H1 (cell line): ENCODE data around the gene TMPRSS2. TPM values are rescaled to one million over a fixed set of nuclear protein-coding genes. Genes with fewer than 3 reads are reported as not detected.

Experiments used
- CBX8 ChIP-seq: fragments of 300-800, 300-1000 bp; sonication (generic); IDR thresholded peaks from 2 replicates; pipeline ENCODE4 v1.7.1; 2016; ENCODE audit warnings: low read depth, low read length, borderline replicate concordance
- EP300 ChIP-seq, 2 experiments: IDR thresholded peaks; 1 replicate in 1 of 2; 2 replicates in 1 of 2; pipeline ENCODE4 v1.6.1; 2011 to 2012; ENCODE audit warnings: low read depth in 2 of 2, low read length in 2 of 2, mild to moderate bottlenecking in 2 of 2, borderline replicate concordance in 1 of 2, inconsistent platforms in 1 of 2, moderate library complexity in 1 of 2
- JUN ChIP-seq: IDR thresholded peaks from 2 replicates; pipeline ENCODE4 v1.6.1; 2011; ENCODE audit warnings: low read depth, mild to moderate bottlenecking, improper control_type of control experiment, low read length
- MAFK ChIP-seq: IDR thresholded peaks from 2 replicates; pipeline ENCODE4 v1.6.1; 2012; ENCODE audit warnings: low read depth, mild to moderate bottlenecking, improper control_type of control experiment, low read length
- RBBP5 ChIP-seq: IDR thresholded peaks from 2 replicates; pipeline ENCODE4 v1.7.1; 2012; ENCODE audit warnings: low read depth, mild to moderate bottlenecking, inconsistent platforms, low read length, moderate library complexity, borderline replicate concordance
- SIRT6 ChIP-seq: IDR thresholded peaks from one replicate; pipeline ENCODE4 v1.7.1; 2012; ENCODE audit warnings: low read length, inconsistent platforms
- TAF7 ChIP-seq: optimal IDR thresholded peaks from 2 replicates; pipeline ENCODE3; 2011; ENCODE audit warnings: low read depth, mild to moderate bottlenecking, inconsistent platforms, low read length, moderate library complexity, borderline replicate concordance
- polyA plus RNA-seq, 7 experiments: library from polyadenylated mRNA; depleted of rRNA in 3 of 7; stranded (reverse) in 5 of 7; unstranded in 2 of 7; fragments of >200 nt in 5 of 7; fragments of 200-250 nt in 2 of 7; gene quantifications; 1 replicate in 5 of 7; 2 replicates in 1 of 7; 4 replicates in 1 of 7; pipeline versions ENCODE4 v1.2.1 to v1.2.3, GENCODE V29; 2011 to 2013; ENCODE audit warnings: missing spikeins in 2 of 7, mixed read lengths in 2 of 7
- total RNA-seq: library from RNA; stranded (reverse); fragmentation: NEBNext Ultra II Directional; extraction: Animal tissue kit (Norgen Biotek cat#: 25700); gene quantifications from 2 replicates; pipeline ENCODE4 v1.2.1, GENCODE V29; 2021
- TF ChIP-seq, protein P1 (sequence below): fragments of 300-600 bp; sonication (generic); IDR thresholded peaks from 2 replicates; pipeline ENCODE4 v1.7.1; 2012; ENCODE audit warnings: low read length, moderate library complexity, mild to moderate bottlenecking, inconsistent platforms; ENCODE audit not compliant: insufficient replicate concordance

TMPRSS2 gene
- total and polyA plus RNA-seq, 2 of the 8 experiments (the other 6 are each of a cell fraction or from before 2014, with no cell fraction given): 9.2 to 11.0 TPM

DNA sequence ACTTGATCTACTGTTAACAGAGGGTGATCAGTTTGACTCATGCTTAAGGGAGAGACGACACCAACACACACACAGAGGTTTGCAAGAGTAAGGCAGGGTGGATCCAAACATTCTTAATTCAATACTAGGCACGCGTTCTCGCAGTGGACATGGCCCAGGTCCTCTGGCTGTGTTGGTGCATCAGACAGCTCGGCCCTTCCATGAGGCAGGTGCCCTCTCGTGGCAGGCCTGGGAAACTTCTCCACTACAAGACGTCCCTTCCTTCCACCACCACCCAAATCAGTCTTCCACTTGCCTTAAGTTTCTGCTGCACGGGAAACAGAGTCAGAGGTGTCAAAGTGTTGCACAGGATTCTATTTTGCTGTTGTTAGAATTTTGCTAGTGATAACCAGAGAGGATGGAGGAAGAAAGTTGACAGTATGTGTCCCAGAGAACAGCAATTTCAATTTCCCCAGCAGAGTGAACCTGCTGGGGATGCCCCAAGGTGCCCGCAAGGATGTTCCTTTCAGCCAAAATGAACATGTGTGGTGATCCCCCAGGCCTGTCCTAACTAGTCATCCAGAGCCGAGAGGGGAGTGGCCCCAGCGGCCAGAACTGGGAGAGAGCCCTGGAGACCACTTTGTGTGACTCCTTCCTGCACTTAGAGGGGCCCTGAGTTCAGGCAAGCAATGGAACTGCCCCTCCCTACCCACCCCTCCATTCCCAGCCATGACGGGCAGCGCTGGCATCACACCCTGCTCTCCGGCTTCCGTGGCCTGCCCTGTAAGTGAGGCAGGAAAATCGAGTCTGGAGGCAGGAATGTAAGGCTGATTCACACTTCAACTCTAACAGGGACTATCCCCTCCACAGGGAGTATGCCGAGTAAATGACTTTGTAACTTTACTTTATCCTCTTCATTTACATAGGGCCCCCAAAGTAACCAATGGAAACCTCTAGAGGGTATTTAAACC is 47.1 kb downstream of the TMPRSS2 start (continued):
- no peak for TF ChIP-seq RBBP5
- TF ChIP-seq SIRT6: no peak
- TF ChIP-seq, protein P1, sequence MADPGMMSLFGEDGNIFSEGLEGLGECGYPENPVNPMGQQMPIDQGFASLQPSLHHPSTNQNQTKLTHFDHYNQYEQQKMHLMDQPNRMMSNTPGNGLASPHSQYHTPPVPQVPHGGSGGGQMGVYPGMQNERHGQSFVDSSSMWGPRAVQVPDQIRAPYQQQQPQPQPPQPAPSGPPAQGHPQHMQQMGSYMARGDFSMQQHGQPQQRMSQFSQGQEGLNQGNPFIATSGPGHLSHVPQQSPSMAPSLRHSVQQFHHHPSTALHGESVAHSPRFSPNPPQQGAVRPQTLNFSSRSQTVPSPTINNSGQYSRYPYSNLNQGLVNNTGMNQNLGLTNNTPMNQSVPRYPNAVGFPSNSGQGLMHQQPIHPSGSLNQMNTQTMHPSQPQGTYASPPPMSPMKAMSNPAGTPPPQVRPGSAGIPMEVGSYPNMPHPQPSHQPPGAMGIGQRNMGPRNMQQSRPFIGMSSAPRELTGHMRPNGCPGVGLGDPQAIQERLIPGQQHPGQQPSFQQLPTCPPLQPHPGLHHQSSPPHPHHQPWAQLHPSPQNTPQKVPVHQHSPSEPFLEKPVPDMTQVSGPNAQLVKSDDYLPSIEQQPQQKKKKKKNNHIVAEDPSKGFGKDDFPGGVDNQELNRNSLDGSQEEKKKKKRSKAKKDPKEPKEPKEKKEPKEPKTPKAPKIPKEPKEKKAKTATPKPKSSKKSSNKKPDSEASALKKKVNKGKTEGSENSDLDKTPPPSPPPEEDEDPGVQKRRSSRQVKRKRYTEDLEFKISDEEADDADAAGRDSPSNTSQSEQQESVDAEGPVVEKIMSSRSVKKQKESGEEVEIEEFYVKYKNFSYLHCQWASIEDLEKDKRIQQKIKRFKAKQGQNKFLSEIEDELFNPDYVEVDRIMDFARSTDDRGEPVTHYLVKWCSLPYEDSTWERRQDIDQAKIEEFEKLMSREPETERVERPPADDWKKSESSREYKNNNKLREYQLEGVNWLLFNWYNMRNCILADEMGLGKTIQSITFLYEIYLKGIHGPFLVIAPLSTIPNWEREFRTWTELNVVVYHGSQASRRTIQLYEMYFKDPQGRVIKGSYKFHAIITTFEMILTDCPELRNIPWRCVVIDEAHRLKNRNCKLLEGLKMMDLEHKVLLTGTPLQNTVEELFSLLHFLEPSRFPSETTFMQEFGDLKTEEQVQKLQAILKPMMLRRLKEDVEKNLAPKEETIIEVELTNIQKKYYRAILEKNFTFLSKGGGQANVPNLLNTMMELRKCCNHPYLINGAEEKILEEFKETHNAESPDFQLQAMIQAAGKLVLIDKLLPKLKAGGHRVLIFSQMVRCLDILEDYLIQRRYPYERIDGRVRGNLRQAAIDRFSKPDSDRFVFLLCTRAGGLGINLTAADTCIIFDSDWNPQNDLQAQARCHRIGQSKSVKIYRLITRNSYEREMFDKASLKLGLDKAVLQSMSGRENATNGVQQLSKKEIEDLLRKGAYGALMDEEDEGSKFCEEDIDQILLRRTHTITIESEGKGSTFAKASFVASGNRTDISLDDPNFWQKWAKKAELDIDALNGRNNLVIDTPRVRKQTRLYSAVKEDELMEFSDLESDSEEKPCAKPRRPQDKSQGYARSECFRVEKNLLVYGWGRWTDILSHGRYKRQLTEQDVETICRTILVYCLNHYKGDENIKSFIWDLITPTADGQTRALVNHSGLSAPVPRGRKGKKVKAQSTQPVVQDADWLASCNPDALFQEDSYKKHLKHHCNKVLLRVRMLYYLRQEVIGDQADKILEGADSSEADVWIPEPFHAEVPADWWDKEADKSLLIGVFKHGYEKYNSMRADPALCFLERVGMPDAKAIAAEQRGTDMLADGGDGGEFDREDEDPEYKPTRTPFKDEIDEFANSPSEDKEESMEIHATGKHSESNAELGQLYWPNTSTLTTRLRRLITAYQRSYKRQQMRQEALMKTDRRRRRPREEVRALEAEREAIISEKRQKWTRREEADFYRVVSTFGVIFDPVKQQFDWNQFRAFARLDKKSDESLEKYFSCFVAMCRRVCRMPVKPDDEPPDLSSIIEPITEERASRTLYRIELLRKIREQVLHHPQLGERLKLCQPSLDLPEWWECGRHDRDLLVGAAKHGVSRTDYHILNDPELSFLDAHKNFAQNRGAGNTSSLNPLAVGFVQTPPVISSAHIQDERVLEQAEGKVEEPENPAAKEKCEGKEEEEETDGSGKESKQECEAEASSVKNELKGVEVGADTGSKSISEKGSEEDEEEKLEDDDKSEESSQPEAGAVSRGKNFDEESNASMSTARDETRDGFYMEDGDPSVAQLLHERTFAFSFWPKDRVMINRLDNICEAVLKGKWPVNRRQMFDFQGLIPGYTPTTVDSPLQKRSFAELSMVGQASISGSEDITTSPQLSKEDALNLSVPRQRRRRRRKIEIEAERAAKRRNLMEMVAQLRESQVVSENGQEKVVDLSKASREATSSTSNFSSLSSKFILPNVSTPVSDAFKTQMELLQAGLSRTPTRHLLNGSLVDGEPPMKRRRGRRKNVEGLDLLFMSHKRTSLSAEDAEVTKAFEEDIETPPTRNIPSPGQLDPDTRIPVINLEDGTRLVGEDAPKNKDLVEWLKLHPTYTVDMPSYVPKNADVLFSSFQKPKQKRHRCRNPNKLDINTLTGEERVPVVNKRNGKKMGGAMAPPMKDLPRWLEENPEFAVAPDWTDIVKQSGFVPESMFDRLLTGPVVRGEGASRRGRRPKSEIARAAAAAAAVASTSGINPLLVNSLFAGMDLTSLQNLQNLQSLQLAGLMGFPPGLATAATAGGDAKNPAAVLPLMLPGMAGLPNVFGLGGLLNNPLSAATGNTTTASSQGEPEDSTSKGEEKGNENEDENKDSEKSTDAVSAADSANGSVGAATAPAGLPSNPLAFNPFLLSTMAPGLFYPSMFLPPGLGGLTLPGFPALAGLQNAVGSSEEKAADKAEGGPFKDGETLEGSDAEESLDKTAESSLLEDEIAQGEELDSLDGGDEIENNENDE: no peak
- no peak for TF ChIP-seq MAFK
- no peak for TF ChIP-seq TAF7
- TF ChIP-seq EP300 (IDR thresholded peaks at IDR 0.05; ENCODE audit: borderline replicate concordance in 1 of 2, low read depth in 2 of 2, low read length in 2 of 2): no peak
- no peak for TF ChIP-seq CBX8
- no peak for TF ChIP-seq JUN
